Tibial nerve (tissue), 4 donors: ENCODE data around the gene STX7.

Experiments used
- EP300 ChIP-seq, 2 donors: sonication (generic); formaldehyde crosslinking; IDR thresholded peaks; one replicate each; pipeline ENCODE4 v1.6.1; 2017; ENCODE audit warnings: antibody characterized with exemption in 2 of 2, mild to moderate bottlenecking in 1 of 2
- POLR2A ChIP-seq, 2 donors: fragments of 450-650 bp; IDR thresholded peaks; one replicate each; pipeline ENCODE4 v1.6.1; 2017; ENCODE audit warnings: antibody characterized with exemption in 2 of 2, mild to moderate bottlenecking in 2 of 2, moderate library complexity in 2 of 2
- TF ChIP-seq, protein P1 (sequence below), 5 experiments: fragments of 200-600 bp in 3 of 5; fragments of 450-650 bp in 2 of 5; sonication (generic) in 3 of 5; IDR thresholded peaks; one replicate each; pipeline ENCODE4 v1.5.1; 2016 to 2019; ENCODE audit warnings: antibody characterized with exemption in 5 of 5, mild to moderate bottlenecking in 3 of 5, moderate library complexity in 2 of 5

DNA sequence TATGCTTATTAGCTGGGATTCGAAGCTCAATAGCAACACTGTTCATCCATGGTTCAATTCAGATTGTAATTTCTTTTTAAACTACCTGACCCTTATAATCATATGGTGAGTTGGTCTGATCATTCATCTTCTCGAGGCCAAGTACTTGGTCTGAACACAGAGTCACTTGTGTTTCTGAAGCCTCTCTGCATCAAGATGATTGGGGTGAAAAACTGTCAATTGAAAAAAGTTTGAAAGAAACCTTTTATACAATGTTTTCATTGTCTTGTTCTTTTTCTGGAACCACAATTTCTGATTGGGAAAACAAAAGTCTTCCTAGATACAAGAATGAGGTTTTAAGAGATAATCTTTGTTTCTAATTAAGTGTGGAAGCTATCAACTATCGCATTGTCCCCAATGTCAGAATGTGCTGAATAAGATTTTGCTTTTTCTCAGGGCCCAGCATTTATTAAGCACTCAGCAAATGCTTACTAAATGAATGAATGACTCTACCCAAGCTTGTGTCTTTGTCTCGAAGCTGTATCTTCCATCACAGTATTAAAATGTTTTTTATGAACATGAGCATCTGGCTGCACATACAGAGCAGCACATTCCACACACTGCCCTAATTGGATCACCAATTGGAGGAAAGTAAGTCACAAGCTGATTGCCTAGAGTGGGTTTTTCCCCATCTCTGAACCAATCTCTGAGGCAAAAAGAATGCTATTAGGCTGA, 66.6 kb downstream of the STX7 start:
- TF ChIP-seq POLR2A (IDR thresholded peaks at IDR 0.05) (no peak), EP300 (IDR thresholded peaks at IDR 0.05) (no peak)
- TF ChIP-seq, protein P1, sequence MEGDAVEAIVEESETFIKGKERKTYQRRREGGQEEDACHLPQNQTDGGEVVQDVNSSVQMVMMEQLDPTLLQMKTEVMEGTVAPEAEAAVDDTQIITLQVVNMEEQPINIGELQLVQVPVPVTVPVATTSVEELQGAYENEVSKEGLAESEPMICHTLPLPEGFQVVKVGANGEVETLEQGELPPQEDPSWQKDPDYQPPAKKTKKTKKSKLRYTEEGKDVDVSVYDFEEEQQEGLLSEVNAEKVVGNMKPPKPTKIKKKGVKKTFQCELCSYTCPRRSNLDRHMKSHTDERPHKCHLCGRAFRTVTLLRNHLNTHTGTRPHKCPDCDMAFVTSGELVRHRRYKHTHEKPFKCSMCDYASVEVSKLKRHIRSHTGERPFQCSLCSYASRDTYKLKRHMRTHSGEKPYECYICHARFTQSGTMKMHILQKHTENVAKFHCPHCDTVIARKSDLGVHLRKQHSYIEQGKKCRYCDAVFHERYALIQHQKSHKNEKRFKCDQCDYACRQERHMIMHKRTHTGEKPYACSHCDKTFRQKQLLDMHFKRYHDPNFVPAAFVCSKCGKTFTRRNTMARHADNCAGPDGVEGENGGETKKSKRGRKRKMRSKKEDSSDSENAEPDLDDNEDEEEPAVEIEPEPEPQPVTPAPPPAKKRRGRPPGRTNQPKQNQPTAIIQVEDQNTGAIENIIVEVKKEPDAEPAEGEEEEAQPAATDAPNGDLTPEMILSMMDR (IDR thresholded peaks at IDR 0.05): no peak
